Right lobe of liver (tissue), 6 donors: ENCODE measurements around the gene FAM9C. TPM values are rescaled to one million over a fixed set of nuclear protein-coding genes. Genes with fewer than 3 reads are reported as not detected.
"Not testable (repeated sequence)": the region's sequence is repeated elsewhere in the genome, so short reads cannot be mapped to it uniquely, and the experiment has no call there.

ENCODE experiments used
- ATAC-seq, 4 donors: fragments of 200-7000 bp; cut with Tn5 transposase; one replicate each; pipeline ENCODE4 v1.9.1; 2020; ENCODE audit warnings: mild to moderate bottlenecking in 4 of 4, moderate library complexity in 4 of 4
- DNase-seq, 3 donors: peaks; one replicate each; pipeline ENCODE4 v3.0.0-alpha.2; 2020
- H3K27ac ChIP-seq, 3 donors: fragments of 200-600 bp; one replicate each; pipeline ENCODE4 v1.8.0; 2022
- H3K27me3 ChIP-seq, 2 donors: fragments of 200-600 bp; one replicate each; pipeline ENCODE4 v1.8.0; 2022
- H3K36me3 ChIP-seq, 4 donors: fragments of 200-600 bp; sonication (generic) in 1 of 4; one replicate each; pipeline versions ENCODE4 v1.5.1 to v1.8.0; 2017 to 2022; ENCODE audit warnings: control low read depth in 1 of 4
- H3K4me1 ChIP-seq, 4 donors: fragments of 200-600 bp; sonication (generic) in 1 of 4; one replicate each; pipeline versions ENCODE4 v1.5.1 to v1.8.0; 2017 to 2022; ENCODE audit warnings: control low read depth in 1 of 4
- H3K4me3 ChIP-seq, 3 donors: fragments of 200-600 bp; one replicate each; pipeline ENCODE4 v1.8.0; 2022
- H3K9me3 ChIP-seq, 4 donors: fragments of 200-600 bp; sonication (generic) in 1 of 4; one replicate each; pipeline versions ENCODE4 v1.5.1 to v1.8.0; 2017 to 2022; ENCODE audit warnings: control low read depth in 1 of 4
- CTCF ChIP-seq, 4 donors: fragments of 200-600 bp in 3 of 4; fragments of 450-650 bp in 1 of 4; IDR thresholded peaks; one replicate each; pipeline versions ENCODE4 v1.5.1 to v1.8.0; 2016 to 2022; ENCODE audit warnings: antibody characterized with exemption in 4 of 4, mild to moderate bottlenecking in 2 of 4
- POLR2A ChIP-seq: fragments of 450-650 bp; IDR thresholded peaks from one replicate; pipeline ENCODE4 v1.6.1; 2017; ENCODE audit warnings: antibody characterized with exemption, mild to moderate bottlenecking
- WGBS: methylation state at CpG from one replicate; pipeline ENCODE4 v1.1.6; 2018; ENCODE audit warnings: low coverage, low lambda C conversion rate; ENCODE audit not compliant: insufficient coverage; ENCODE audit errors: missing lambda C conversion rate; 5-methylcytosine and 5-hydroxymethylcytosine counted together
- intact Hi-C, 2 donors: fragments of 100-400 bp; cut with DNase I; formaldehyde crosslinking; loops; one replicate each; pipeline versions ENCODE4 v1.11.2 to v1.14.1; 2022
- total RNA-seq, 6 experiments: library from RNA; depleted of rRNA in 2 of 6; stranded (reverse); fragments of >200 nt in 2 of 6; fragmentation: NEBNext Ultra II Directional in 3 of 6; extraction: Animal tissue kit (Norgen Biotek cat#: 25700) in 3 of 6; gene quantifications; one replicate each; pipeline versions ENCODE4 v1.1.0 to v1.2.4, GENCODE V29; 2016 to 2023
- donor health status: DM: no; HTN: yes; CAD: no.
- donor health status: DM: no; HTN: no; CAD: no.
- donor health status: DM: no; HTN: no; CAD: no.
- donor health status: DM: no; HTN: yes; CAD: no.
- donor health status: DM: no; HTN: yes; CAD: no.

FAM9C gene
- total RNA-seq, 6 experiments from 2014 or later = not detected

- no peaks in the 10 kb centered on the region for H3K36me3 ChIP-seq
- no peaks in the 10 kb centered on the region for H3K9me3 ChIP-seq
- H3K27me3 ChIP-seq = no peaks in the 10 kb centered on the region
- no peak for ATAC-seq
- H3K27ac ChIP-seq = no peak overlapping the region
- H3K4me1 ChIP-seq = no peaks in the 10 kb centered on the region
- no peak for DNase-seq
- H3K4me3 ChIP-seq = no peak overlapping the region
- intact Hi-C loops = no loop called here
- 33% methylated on average over 1 of the region's 2 CpGs for WGBS
- TF ChIP-seq POLR2A (no peak), CTCF (IDR thresholded peaks at IDR 0.05) (no peak)
These were observed 21.5 kb downstream of the FAM9C start for GRCh38 chrX:13022926-13023325.

GRCh38 chrX:13016731-13017130 is 27.7 kb downstream of the FAM9C start:
- intact Hi-C loops, H3K36me3 ChIP-seq, H3K4me1 ChIP-seq, DNase-seq, H3K27me3 ChIP-seq, H3K4me3 ChIP-seq, H3K27ac ChIP-seq, H3K9me3 ChIP-seq: not testable (repeated sequence)
- WGBS = 62% methylated on average over 6 of the region's 6 CpGs
- peak in 1 of 4 donors; percentile 17 for ATAC-seq

GRCh38 chrX:13015536-13016236 is 28.7 kb downstream of the FAM9C start:
- Histone ChIP-seq H3K4me1 (no peaks in the 10 kb centered on the region), H3K9me3 (no peaks in the 10 kb centered on the region), H3K27ac (no peak overlapping the region), H3K27me3 (no peaks in the 10 kb centered on the region), H3K4me3 (no peak overlapping the region), H3K36me3 (no peaks in the 10 kb centered on the region)
- intact Hi-C loops = no loop called here
- TF ChIP-seq POLR2A (no peak), CTCF (IDR thresholded peaks at IDR 0.05) (no peak)
- peak in 3 of 4 donors; percentile 50 to 54 (median 54) for ATAC-seq
- DNase-seq = no peak
- 41% methylated on average over 3 of the region's 3 CpGs for WGBS

- no peaks in the 10 kb centered on the region for H3K27me3 ChIP-seq
- no peaks in the 10 kb centered on the region for H3K36me3 ChIP-seq
- H3K9me3 ChIP-seq = no peaks in the 10 kb centered on the region
- intact Hi-C loops = no loop called here
- peak overlapping the region in 1 of 3 donors; percentile 9 for H3K27ac ChIP-seq
- H3K4me1 ChIP-seq = no peaks in the 10 kb centered on the region
- 38% methylated on average over 7 of the region's 7 CpGs for WGBS
- no peak overlapping the region for H3K4me3 ChIP-seq
- peak in 3 of 4 donors; percentile 7 to 23 (median 13) for ATAC-seq
- DNase-seq = no peak
- no peak for TF ChIP-seq CTCF (IDR thresholded peaks at IDR 0.05)
- no peak for TF ChIP-seq POLR2A
These were observed 30.0 kb downstream of the FAM9C start for GRCh38 chrX:13014111-13015096.
